AG08396 (cell line): ENCODE data around the gene TRDMT1.

Source experiments
- DNase-seq: peaks from one replicate; pipeline ENCODE4 v3.0.0; 2012; ENCODE audit warnings: low spot score, mixed read lengths

The TRDMT1 gene, protein sequence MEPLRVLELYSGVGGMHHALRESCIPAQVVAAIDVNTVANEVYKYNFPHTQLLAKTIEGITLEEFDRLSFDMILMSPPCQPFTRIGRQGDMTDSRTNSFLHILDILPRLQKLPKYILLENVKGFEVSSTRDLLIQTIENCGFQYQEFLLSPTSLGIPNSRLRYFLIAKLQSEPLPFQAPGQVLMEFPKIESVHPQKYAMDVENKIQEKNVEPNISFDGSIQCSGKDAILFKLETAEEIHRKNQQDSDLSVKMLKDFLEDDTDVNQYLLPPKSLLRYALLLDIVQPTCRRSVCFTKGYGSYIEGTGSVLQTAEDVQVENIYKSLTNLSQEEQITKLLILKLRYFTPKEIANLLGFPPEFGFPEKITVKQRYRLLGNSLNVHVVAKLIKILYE

DNA sequence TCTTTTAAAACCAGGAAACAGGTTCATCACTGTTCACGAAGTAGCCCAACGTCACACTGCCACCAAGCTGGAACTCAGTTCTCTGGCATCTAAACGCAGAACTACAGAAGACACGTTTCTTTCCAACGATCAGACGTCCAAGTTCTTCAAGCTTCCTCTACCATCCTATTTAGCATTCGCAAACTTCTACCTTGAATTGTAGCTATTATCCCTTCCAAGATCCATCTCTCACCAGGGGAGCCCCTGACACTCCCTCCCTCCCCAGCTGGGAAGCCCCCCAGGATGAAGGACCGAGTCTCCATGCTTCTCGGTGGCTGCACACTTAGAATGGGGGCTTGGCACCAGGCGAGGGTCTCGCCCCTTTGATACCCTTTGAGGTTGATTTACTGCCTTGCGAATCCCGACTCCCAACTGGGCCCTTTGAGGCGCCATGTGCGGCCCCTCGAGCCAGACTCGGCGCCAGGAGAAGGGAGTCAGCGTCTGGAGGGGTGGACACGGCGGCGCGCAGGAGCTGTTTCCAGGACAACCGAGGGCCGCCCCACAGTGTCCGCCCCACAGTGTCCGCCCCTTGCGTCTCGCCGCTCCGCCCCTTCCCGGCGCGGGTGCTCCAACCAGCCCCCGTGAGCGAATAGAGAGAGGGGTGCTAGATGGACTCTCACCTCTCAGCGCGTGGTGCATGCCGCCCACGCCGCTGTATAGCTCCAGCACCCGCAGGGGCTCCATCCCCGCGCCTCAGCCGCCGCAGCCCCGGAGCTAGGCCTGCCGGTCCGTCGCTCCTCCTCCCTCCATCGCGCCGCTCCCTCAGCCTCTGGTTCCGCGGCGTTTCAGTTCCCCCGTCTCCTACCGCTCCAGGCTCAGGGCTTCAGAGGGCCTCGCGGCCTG is at the start of gene TRDMT1:
Gene TRDMT1, minus strand, starts transcription at position 761 of the 882 bp plus-strand sequence. Its CDS starts 38 bp downstream, at position 723.
- DNase-seq: peak; percentile 89

DNA sequence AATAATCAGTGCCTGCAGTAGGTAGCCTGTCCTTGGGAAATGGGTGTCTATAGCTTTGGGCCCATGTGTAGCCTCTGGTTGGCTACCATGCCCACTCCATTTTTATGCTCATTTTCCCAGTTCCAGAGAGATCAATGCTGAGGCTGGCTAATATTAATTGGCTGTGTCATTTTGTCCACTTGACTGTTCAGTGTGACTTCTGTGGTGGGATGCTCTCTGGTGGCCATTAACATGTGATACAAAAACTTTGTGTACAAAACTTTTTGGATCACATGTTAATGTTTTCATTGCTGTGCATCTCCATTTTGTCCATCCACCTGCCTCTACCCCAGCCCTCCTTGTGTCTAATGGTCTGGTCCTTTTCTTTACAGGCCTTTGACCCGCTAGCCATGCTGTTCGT is 49.3 kb upstream of the TRDMT1 start:
- DNase-seq: no peak

DNA sequence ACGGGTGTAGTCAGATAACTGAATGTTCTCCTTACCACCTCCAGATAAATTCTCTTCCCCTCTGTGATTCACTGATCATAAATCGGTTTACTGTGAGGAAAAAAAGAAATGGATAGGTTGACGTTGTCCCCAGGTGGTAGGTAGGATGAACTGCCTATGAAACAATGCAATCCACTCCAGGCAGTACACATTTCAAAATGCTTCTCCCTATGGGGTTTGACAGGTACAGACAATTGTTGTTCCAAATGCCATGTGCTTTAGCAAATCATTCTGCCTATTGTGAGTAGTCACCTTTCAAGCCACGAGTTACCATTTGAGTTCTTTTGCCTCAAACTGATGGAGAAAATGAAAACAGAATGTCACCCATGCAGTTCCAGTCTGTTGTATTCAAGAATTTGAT is 48.3 kb upstream of the TRDMT1 start:
- no peak for DNase-seq

DNA sequence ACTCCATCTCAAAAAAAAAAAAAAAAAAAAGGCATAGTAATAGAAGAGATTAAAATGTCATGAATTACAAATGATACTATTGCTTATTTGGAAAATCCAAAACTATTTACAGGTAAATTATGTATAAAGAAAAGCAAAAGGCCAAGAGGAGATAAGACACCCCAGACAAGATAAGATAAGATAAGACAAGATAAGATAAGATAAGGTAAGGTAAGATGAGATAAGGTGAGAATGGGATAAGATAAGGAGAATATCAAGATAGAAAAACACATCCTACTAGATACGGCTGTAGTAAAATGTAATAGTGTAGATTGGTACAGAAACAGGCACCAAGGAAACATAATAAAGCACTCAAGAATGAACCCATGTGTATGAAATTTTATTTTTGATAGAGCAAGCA is 47.5 kb upstream of the TRDMT1 start:
- DNase-seq: no peak

DNA sequence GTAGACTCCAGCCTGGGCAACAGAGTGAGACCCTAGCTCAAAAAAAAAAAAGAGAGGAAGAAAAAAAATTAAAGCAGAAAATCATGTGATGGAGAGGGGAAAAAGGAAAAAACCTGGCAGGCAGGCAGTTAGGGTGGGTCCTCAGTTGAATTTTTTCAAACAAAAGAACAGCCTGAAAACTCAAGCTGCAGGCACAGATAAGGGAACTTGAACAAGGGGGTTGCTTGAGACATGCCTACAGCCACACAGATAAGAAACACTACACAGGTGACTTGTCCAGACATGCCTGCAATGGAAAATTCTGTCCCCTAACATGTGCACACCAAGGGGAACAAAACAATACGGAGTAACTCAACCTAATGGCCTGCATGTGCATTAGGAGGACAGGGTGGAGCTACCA is 45.7 kb upstream of the TRDMT1 start:
- no peak for DNase-seq

DNA sequence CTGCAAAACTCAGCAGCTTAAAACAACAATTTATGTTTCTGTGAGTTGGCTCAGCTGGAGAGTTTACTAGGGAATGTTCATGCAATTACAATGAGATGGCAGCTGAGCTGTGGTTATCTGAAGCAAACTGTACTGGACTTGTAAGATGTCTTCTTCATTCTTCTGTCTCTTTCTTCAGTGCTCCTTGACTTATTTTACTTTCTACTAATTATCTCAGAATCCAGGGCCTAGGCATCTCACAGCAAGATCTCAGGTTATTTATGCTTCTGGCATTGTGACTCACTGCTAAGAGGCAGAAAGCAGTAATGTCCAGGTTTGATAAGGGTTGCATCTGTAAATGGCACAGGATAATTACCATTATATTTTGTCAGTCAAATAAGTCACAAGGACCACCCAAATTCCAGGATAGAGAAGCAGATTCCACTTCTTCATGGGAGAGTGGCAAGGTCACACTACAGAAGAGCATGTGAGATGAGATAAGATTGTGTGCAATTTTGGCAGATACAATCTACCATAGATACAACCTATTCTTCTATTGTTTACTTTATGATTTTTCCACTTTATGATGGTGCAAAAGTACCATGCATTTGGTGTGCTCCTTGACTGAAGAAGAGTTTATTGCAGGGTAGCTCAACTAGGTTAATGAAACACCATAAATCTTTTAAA is 43.4 kb upstream of the TRDMT1 start:
- no peak for DNase-seq

DNA sequence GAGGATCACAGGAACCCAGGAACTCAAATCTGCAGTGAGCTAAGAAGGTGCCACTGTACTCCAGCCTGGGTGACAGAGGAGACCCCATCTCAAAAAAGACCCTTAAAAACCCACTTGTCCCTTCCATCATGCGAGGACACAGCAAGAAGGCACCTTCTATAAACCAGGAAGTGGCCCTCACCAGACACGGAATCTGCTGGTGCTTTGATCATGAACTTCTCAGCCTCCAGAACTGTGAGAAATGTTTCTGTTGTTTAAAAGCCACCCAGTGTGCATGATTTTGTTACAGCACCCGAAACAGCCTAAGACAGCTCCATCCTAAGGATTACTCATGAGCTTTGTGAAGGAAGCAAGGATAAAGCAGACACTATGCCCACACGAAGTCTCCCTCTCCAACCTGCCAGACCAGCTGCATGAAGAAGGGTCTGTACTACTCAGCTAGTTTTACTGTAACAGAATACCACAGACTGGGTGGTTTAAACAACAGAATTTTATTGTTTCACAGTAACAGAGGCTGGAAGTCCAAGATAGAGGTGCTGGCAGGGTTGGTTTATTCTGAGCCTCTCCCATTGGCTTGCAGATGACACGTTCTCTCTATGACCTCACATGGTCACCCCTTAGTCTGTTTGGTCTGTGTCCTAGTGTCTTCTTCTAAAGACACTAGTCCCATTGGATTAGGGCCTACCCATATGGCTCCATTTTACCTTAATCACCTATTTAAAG is 40.3 kb upstream of the TRDMT1 start:
- no peak for DNase-seq

DNA sequence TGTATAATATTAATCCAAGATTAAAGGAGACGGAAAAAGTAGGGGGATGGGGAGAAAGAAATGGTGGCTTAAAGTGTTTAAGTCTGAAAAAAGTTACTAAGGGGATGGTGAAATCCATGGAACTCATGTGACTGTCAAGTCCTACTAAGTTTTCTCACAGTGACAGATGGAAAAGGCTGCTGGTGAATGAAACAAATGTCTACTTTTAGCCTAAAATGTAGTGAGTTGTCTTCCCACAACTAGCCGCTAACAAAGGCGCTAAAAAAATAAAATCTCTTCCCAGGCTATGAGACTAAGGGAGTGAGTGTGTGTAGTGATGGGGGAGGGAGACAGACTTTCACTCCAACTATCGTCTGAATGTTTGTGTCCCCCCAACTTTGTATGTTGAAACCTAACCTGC is 39.1 kb upstream of the TRDMT1 start:
- no peak for DNase-seq

DNA sequence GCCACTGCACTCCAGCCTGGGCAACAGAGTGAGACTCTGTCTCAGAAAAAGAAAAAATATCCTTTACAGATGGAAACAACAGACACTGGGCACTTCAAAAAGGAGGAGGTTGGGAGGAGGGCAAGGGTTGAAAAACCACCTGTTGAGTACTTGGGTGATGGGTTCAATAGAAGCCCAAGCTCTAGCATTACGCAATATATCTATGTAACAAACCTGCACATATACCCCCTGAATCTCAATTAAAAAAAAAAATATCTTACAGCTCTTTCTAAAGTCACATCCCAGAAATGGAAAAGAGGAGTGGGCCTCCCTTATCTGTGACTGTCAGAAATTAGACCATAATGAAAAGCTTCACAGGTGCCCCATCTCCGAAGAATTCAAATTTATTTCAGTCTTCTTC is 38.6 kb upstream of the TRDMT1 start:
- no peak for DNase-seq

DNA sequence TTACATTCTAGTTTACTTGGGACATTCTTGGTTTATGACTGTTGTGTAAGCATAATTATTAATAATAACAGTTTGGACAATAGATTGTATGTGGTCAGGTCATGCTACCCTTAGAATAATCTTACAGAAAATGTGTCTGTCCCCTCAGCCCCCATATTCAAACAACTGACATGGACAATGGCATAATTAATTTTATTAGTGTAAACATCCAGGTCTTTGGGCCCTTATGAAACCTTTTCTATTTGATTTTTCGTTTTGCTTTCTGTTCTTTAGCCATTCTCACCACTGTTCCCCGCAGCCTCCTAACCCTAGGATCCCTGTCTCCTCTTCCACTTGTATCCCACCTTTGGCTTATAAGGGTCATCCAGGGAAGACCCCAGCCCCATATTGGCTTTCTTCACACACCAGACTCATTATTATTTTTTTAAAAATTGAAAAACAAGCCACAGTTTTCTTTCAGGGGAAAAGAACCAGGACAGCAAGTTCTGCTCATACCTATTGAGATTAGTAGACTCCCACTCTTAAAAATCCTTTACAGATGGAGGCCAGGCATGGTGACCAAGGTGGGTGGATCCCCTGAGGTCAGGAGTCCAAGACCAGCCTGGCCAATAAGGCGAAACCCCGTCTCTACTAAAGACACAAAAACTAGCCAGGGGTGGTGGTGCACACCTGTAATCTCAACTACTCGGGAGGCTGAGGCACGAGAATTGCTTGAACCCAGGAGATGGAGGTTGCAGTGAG is 38.0 kb upstream of the TRDMT1 start:
- no peak for DNase-seq

DNA sequence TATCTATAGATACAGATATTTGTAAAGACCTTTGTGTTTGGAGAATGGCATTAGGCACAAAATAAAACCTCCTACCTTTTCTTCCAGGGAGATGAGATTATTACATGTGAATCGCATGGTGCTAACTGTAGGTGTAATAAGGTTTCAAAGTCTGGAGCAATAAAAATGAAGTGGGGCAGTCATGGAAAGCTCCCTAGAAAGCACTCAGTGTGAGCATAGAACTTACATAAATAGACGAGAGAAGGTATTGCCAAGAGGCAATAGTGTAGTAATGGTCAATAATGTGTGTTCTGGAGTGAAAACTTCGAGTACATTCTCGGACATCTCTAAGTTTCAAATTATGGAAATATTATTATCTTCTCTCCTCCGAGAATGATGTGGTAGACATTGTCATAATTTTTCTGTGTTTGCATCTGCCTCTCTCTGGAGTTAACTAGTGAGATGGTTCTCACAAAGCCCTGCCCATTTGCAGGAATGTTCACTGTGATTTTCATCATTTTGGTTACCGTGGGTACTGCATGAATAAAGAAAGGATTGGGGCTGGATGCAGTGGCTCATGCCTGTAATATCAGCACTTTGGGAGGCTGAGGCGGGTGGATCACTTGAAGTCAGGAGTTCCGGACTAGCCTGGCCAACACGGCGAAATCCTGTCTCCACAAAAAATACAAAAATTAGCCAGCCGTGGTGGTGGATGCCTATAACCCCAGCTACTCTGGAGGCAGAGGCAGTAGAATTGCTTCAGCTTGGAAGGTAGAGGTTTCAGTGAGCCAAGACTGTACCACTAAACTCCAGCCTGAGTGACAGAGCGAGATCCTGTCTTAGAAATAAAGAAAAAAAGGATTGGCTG is 37.2 kb upstream of the TRDMT1 start:
- DNase-seq: peak; percentile 25

DNA sequence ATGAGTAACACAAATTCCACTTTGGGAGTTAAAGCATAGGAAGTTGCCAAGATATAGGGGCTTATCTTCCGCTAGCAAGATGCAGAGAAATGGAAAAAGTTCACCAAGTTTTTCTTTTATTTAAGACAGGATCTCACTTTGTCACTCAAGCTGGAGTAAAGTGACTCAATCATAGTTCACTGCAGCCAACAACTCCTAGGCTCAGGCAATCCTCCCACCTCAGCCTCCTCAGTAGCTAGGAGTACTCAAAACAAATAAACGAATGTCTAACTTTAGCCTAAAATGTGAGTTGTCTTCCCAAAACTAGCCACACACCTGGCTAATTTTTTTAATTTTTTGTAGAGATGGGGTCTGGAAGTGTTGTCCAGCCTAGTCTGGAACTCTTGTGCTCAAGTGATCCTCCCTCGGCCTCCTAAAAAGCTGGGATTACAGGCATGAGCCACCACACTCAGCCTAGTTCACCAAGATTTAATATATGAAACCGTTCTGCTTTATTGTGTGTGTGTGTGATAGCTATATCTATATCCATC is 36.5 kb upstream of the TRDMT1 start:
- DNase-seq: no peak

DNA sequence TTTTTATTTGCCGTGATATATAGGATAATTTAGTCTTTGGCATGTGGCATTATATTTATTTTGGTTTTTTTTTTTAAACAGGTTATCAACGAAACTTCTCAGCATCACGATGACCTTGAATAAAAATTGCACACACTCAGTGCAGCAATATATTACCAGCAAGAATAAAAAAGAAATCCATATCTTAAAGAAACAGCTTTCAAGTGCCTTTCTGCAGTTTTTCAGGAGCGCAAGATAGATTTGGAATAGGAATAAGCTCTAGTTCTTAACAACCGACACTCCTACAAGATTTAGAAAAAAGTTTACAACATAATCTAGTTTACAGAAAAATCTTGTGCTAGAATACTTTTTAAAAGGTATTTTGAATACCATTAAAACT is 35.7 kb upstream of the TRDMT1 start:
- no peak for DNase-seq

DNA sequence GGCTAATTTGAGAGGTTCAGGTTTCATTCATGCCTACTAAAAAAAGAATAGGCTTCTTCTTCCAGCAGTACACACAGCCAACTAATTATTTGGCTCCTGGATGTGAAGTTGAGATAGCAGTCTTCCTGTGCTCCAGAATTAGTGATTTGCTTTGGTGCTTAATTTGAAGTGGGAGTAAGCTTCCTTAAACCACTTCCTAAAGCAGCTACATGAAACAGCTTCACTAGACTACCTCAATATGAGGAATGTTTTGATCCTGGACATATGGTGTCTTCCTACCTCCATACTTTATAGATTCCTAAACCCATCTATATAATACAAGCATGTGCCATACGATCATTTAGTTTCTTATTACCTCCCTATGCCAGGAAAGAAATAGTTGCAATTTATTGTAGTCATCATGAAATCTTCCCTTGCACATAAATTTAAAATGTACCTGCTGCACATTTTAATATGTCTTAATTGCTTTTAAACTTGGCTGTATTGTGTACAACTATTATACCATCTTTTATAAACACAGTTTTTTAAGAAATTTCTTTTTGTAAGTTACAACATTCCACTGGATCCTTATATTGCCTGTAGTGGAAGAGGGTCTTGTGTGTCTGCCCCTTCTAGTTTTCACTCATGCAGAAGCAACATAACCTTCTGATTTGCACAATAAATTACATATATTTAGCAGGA is 35.1 kb upstream of the TRDMT1 start:
- DNase-seq: no peak

DNA sequence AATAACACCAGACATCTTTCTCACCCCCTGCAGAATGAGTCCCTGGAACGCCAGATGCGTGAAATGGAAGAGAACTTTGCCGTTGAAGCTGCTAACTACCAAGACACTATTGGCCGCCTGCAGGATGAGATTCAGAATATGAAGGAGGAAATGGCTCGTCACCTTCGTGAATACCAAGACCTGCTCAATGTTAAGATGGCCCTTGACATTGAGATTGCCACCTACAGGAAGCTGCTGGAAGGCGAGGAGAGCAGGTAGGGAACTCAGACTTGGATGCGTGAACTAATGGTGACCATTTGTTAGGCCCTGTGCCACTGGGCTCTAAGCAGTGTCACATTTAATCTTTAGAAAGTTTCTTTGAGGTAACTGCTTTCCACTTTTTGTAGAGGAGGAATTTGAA is 33.7 kb upstream of the TRDMT1 start:
- no peak for DNase-seq

DNA sequence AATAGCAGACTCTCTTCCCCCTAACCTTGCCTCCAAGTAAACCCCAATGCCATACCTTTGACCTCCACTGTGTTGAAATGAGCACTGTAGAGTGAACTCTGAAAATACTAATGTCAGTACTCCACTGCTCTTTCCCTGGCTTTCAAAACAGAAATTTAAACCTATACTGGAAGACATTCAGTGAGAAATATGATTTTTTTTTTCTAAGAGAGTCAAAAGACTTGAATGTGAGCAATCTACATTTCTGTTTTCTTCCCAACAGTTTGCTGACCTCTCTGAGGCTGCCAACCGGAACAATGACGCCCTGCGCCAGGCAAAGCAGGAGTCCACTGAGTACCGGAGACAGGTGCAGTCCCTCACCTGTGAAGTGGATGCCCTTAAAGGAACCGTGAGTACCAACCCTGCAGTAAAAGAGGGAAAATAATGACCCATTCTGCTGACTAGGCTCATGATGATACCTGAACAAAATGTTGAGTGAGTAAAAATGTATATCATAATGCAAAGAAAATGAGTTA is 33.0 kb upstream of the TRDMT1 start:
- DNase-seq: no peak

DNA sequence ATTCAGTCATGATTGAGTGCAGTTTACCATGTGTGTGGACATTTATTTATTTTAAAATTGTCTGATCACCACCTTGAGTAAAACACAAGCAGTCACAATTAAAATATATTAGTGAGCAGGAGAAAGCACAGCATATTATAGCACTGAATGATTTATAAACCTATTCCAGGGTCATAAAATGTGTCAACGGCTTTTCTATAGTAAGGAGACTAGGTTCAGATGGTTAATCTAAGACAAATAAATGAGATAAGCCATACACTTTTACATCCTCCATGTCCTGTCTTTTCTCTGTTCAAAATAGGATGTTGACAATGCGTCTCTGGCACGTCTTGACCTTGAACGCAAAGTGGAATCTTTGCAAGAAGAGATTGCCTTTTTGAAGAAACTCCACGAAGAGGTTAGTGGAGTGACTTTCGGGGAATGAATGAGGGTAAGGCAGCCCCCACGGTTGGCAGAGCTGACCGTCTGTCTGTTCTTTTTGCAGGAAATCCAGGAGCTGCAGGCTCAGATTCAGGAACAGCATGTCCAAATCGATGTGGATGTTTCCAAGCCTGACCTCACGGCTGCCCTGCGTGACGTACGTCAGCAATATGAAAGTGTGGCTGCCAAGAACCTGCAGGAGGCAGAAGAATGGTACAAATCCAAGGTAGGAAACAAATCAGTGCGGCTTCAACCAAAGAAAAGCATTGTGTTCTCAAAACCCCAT is 32.0 kb upstream of the TRDMT1 start:
- DNase-seq: no peak

DNA sequence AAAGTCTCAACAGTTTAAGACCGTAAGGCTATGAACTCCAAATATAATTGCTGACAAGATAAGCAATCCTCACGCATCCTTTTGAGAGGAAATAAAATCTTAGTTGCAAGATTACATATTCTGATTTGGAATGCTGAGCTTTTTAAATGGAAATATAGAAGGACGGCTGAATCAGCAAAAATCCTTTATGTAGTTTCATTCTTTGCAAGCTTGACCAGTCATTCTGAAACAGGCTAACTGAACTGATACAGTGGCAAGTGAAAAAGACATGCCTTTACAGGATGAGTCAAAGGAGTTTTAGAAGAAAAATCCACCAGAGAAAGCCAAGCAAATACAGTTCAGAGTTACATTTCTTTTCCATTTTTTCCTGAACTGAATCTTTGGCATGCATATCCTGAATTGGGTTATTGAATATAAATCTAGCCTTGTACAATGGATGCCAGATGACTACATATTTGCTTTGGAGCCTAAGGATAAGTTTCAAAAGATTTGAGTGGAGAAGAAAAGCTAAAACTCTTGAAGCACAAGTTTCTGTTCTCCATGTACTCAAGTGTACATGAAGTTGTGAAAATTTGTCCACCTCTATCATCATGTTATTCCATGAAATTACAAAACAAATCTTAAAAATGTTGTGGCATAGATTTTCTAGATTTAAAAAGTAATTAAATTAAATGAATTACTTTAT is 30.9 kb upstream of the TRDMT1 start:
- DNase-seq: no peak
